PC-3 (cell line): Measurements from ENCODE around the gene PTPRS. TPM values are rescaled to one million over a fixed set of nuclear protein-coding genes. Genes with fewer than 3 reads are reported as not detected.

Experiments
- ATAC-seq: fragments of 200-7000 bp; cut with Tn5 transposase; 2 replicates; pipeline ENCODE4 v1.9.1; 2020; ENCODE audit warnings: mild to moderate bottlenecking, moderate library complexity
- BruUV-seq: library from RNA; stranded (reverse); fragments of 400-500 nt; replicated peaks from 2 replicates; lab custom pipeline; 2021; lab: Mats Ljungman, UMichigan
- CTCF ChIA-PET: fragments of 300-600 bp; sonication (Branson Sonifier 250); formaldehyde crosslinking; loops from one replicate; lab custom pipeline; 2022; ENCODE audit warnings: antibody characterized with exemption; lab: Charles Lee
- POLR2A ChIA-PET: fragments of 300-600 bp; sonication (Branson Sonifier 250); formaldehyde crosslinking; loops from one replicate; lab custom pipeline; 2022; ENCODE audit warnings: antibody characterized with exemption; ENCODE audit not compliant: unreplicated experiment; lab: Charles Lee
- DNase-seq: peaks from one replicate; pipeline ENCODE4 v3.0.0-alpha.2; 2015
- H2AFZ ChIP-seq: fragments of 300-600 bp; sonication (generic); 2 replicates; pipeline ENCODE4 v1.6.0; 2016; ENCODE audit warnings: antibody characterized with exemption, low read length
- H3F3A ChIP-seq: fragments of 300-600 bp; sonication (generic); one replicate; pipeline ENCODE4 v1.6.0; 2017; ENCODE audit warnings: antibody characterized with exemption, low read length, control low read depth, mild to moderate bottlenecking; ENCODE audit not compliant: unreplicated experiment
- H3K27ac ChIP-seq: fragments of 300-600 bp; sonication (generic); 2 replicates; pipeline ENCODE4 v1.5.1; 2016; ENCODE audit warnings: mild to moderate bottlenecking, low read length
- H3K27me3 ChIP-seq: fragments of 300-600 bp; sonication (generic); 2 replicates; pipeline ENCODE4 v1.6.1; 2016; ENCODE audit warnings: low read length, mixed read lengths
- H3K36me3 ChIP-seq: fragments of 300-600 bp; sonication (generic); 2 replicates; pipeline ENCODE4 v1.6.1; 2016; ENCODE audit warnings: low read depth, mixed run types, low read length, mixed read lengths
- H3K4me1 ChIP-seq: fragments of 300-600 bp; sonication (generic); 2 replicates; pipeline ENCODE4 v1.5.1; 2016; ENCODE audit warnings: low read length; ENCODE audit not compliant: insufficient read depth
- H3K4me2 ChIP-seq: fragments of 300-600 bp; sonication (generic); 2 replicates; pipeline ENCODE4 v1.6.0; 2016; ENCODE audit warnings: low read length
- H3K4me3 ChIP-seq: fragments of 300-600 bp; sonication (generic); 2 replicates; pipeline ENCODE4 v1.5.1; 2016; ENCODE audit warnings: mild to moderate bottlenecking, low read length, mixed read lengths
- H3K79me2 ChIP-seq: fragments of 300-600 bp; sonication (generic); 2 replicates; pipeline ENCODE4 v1.6.1; 2017; ENCODE audit warnings: low read length, mixed read lengths
- H3K9ac ChIP-seq: fragments of 300-600 bp; sonication (generic); 2 replicates; pipeline ENCODE4 v1.6.0; 2016; ENCODE audit warnings: mild to moderate bottlenecking, low read length
- H3K9me2 ChIP-seq: fragments of 300-600 bp; sonication (generic); replicated peaks from 2 replicates; pipeline ENCODE4 v1.6.1; 2016; ENCODE audit warnings: mixed run types, low read length, mixed read lengths
- H3K9me3 ChIP-seq: fragments of 300-600 bp; sonication (generic); 2 replicates; pipeline ENCODE4 v1.6.1; 2016; ENCODE audit warnings: low read length, mixed read lengths
- H4K20me1 ChIP-seq: fragments of 300-600 bp; sonication (generic); 2 replicates; pipeline ENCODE4 v1.6.1; 2016; ENCODE audit warnings: low read length, mixed read lengths
- EZH2 ChIP-seq: fragments of 300-600 bp; sonication (generic); IDR thresholded peaks from one replicate; pipeline ENCODE4 v1.6.1; 2017; ENCODE audit warnings: antibody characterized with exemption, mild to moderate bottlenecking, low read length; ENCODE audit not compliant: unreplicated experiment
- EZH2phosphoT487 ChIP-seq: fragments of 300-600 bp; sonication (generic); IDR thresholded peaks from 2 replicates; pipeline ENCODE4 v1.6.1; 2018; ENCODE audit warnings: mild to moderate bottlenecking, antibody characterized with exemption, low read length, borderline replicate concordance
- intact Hi-C: fragments of 100-400 bp; cut with micrococcal nuclease; formaldehyde crosslinking; loops from 2 replicates; pipeline ENCODE4 v1.9.0; 2023
- total RNA-seq: library from RNA; depleted of rRNA; stranded (reverse); fragments of >200 nt; gene quantifications from 2 replicates; pipeline ENCODE4 v1.2.3, GENCODE V29; 2014
- TF ChIP-seq, protein P1 (sequence below): fragments of 300-600 bp; sonication (generic); conservative IDR thresholded peaks from 2 replicates; pipeline ENCODE4 v1.5.1; 2017; ENCODE audit warnings: antibody characterized with exemption, low read depth, mild to moderate bottlenecking, low read length

The PTPRS gene
- total RNA-seq, 1 experiment from 2014 or later: 106 TPM

DNA sequence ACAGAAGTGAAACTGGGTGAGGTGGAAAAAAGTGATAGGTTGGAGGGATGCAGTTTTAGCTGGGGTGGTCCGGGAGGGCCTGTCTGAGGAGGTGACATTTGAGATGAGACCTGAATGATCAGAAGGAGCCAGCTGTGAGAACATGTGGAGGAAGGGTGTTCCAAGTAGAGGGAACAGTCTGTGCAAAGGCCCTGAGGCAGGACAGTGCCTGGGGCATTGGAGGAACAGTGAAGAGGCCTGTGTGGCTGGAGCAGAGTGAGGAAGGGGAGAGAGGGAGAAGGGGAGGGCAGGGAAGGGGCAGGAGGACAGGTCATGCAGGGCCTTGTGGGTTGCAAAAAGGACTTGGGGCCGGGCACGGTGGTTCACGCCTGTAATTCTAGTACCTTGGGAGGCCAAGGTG lies 36.3 kb upstream of the PTPRS start:
- Histone ChIP-seq H3K9me3 (no peaks in the 10 kb centered on the region), H3F3A (no peaks in the 10 kb centered on the region), H3K79me2 (no peaks in the 10 kb centered on the region), H3K9me2 (no peaks in the 10 kb centered on the region), H2AFZ (no peak overlapping the region), H3K4me1 (no peaks in the 10 kb centered on the region), H3K27ac (no peak overlapping the region), H3K4me3 (no peak overlapping the region), H3K9ac (no peak overlapping the region), H3K27me3 (peaks cover 7% of the 10 kb centered on the region; the same call in 1 of the 2 replicates), H3K4me2 (no peak overlapping the region), H4K20me1 (no peaks in the 10 kb centered on the region), H3K36me3 (no peaks in the 10 kb centered on the region)
- TF ChIP-seq EZH2 (no peak), EZH2phosphoT487 (no peak)
- TF ChIP-seq, protein P1, sequence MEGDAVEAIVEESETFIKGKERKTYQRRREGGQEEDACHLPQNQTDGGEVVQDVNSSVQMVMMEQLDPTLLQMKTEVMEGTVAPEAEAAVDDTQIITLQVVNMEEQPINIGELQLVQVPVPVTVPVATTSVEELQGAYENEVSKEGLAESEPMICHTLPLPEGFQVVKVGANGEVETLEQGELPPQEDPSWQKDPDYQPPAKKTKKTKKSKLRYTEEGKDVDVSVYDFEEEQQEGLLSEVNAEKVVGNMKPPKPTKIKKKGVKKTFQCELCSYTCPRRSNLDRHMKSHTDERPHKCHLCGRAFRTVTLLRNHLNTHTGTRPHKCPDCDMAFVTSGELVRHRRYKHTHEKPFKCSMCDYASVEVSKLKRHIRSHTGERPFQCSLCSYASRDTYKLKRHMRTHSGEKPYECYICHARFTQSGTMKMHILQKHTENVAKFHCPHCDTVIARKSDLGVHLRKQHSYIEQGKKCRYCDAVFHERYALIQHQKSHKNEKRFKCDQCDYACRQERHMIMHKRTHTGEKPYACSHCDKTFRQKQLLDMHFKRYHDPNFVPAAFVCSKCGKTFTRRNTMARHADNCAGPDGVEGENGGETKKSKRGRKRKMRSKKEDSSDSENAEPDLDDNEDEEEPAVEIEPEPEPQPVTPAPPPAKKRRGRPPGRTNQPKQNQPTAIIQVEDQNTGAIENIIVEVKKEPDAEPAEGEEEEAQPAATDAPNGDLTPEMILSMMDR: no peak
- no TSS peak for BruUV-seq
- POLR2A ChIA-PET: no interaction called here
- no peak for ATAC-seq
- no peak for DNase-seq
- intact Hi-C loops: loop anchor here (10.0 kb wide), 1 partner anchor 198 kb away; no protein-coding TSS in a partner anchor
- CTCF ChIA-PET: interaction anchor here (1.5 kb wide), 1 partner anchor 330 kb away, joined by 5 read pairs; no protein-coding TSS in a partner anchor

DNA sequence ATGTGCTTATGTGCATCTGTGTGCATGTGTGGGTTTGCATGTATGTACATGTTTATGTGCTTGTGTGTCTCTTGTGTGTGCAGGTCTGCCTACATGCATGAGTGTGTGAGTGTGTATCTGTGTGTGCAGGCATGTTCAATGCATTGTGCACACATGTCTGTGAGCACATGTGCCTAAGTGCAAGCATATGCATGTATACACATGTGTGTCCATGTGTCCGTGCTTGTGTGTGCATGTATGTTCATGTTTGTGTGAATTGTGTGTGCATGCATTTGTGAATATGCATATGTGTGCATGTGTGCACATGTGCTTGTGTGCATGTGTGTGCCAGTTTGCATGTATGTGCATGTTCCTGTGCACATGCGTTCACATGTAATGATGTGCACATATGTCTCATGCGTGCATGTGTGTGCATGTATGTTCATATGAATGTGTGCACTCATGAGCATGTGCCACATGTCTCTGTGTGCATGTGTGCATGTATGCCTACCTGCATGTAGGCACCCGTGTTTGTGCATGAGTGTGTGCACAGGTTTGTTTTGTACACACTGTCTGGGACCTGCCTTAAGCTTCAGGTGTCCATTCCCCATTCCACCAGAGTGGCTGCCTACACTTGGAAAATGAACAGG lies 32.1 kb upstream of the PTPRS start:
- no peak overlapping the region for H2AFZ ChIP-seq
- ChIA-PET POLR2A (no interaction called here), CTCF (no interaction called here)
- no peak overlapping the region for H3K4me3 ChIP-seq
- intact Hi-C loops: loop anchor here (10.0 kb wide), 1 partner anchor 202 kb away; no protein-coding TSS in a partner anchor
- no peak overlapping the region for H3K27ac ChIP-seq
- H3K9me3 ChIP-seq: no peaks in the 10 kb centered on the region
- H4K20me1 ChIP-seq: no peaks in the 10 kb centered on the region
- no peaks in the 10 kb centered on the region for H3K36me3 ChIP-seq
- H3K27me3 ChIP-seq: peaks cover 7% of the 10 kb centered on the region; the same call in 1 of the 2 replicates
- H3K79me2 ChIP-seq: no peaks in the 10 kb centered on the region
- no peak overlapping the region for H3K9ac ChIP-seq
- no peaks in the 10 kb centered on the region for H3K4me1 ChIP-seq
- DNase-seq: no peak
- H3K4me2 ChIP-seq: no peak overlapping the region
- no peaks in the 10 kb centered on the region for H3K9me2 ChIP-seq
- no TSS peak for BruUV-seq
- TF ChIP-seq EZH2phosphoT487: no peak
- TF ChIP-seq EZH2: no peak
- TF ChIP-seq, protein P1: no peak
- H3F3A ChIP-seq: no peaks in the 10 kb centered on the region
- no peak for ATAC-seq

DNA sequence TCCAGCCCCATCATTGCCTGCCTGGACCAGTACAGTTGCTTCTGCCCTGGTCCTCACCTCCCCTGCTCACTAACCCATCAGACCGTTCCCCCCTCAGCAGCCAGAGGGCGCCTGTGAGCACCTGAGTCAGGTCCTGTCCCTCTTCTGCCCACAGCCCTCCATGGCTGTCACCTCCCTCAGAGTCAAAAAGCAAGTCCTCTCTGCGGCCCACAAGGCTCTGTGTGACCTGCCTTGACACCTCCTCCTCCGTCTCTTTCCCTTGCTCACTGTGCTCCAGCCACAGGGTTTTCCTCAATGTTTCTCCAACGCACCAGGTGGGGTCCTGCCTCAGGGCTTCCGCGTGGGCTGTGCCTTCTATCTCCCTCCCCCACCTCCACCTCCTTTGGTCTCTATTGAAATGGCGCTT lies 29.4 kb upstream of the PTPRS start:
- Histone ChIP-seq H3K9ac (no peak overlapping the region), H3K79me2 (no peaks in the 10 kb centered on the region), H3K27ac (no peak overlapping the region), H3K4me3 (no peak overlapping the region), H2AFZ (no peak overlapping the region), H3K36me3 (no peaks in the 10 kb centered on the region), H3K9me2 (no peaks in the 10 kb centered on the region), H3K9me3 (no peaks in the 10 kb centered on the region), H3K27me3 (peaks cover 11% of the 10 kb centered on the region; the same call in 1 of the 2 replicates), H4K20me1 (no peaks in the 10 kb centered on the region), H3F3A (no peaks in the 10 kb centered on the region), H3K4me2 (no peak overlapping the region), H3K4me1 (no peaks in the 10 kb centered on the region)
- intact Hi-C loops: loop anchor here (10.0 kb wide), 1 partner anchor 205 kb away; no protein-coding TSS in a partner anchor
- no TSS peak for BruUV-seq
- no peak for TF ChIP-seq EZH2phosphoT487
- TF ChIP-seq, protein P1: peak; percentile 79
- TF ChIP-seq EZH2: no peak
- peak; percentile 65 for DNase-seq
- CTCF ChIA-PET: no interaction called here
- POLR2A ChIA-PET: no interaction called here
- peak; percentile 67 for ATAC-seq
